DMS153 treated with DMSO at 0.1 percent for 48 hours (cell line): ENCODE data around the gene ST6GALNAC6.

Experiments used
- DNase-seq: peaks from one replicate; lab custom pipeline; 2025; ENCODE audit not compliant: unreplicated experiment; lab: John Stamatoyannopoulos, UW

Gene ST6GALNAC6

GRCh38 chr9:127934986-127935385 lies 35.6 kb upstream of the ST6GALNAC6 start:
- no peak for DNase-seq

- no peak for DNase-seq
These were observed 34.8 kb upstream of the ST6GALNAC6 start for GRCh38 chr9:127934248-127934647.

GRCh38 chr9:127931092-127931881 lies 31.9 kb upstream of the ST6GALNAC6 start:
- peak; percentile 48 for DNase-seq

DNA sequence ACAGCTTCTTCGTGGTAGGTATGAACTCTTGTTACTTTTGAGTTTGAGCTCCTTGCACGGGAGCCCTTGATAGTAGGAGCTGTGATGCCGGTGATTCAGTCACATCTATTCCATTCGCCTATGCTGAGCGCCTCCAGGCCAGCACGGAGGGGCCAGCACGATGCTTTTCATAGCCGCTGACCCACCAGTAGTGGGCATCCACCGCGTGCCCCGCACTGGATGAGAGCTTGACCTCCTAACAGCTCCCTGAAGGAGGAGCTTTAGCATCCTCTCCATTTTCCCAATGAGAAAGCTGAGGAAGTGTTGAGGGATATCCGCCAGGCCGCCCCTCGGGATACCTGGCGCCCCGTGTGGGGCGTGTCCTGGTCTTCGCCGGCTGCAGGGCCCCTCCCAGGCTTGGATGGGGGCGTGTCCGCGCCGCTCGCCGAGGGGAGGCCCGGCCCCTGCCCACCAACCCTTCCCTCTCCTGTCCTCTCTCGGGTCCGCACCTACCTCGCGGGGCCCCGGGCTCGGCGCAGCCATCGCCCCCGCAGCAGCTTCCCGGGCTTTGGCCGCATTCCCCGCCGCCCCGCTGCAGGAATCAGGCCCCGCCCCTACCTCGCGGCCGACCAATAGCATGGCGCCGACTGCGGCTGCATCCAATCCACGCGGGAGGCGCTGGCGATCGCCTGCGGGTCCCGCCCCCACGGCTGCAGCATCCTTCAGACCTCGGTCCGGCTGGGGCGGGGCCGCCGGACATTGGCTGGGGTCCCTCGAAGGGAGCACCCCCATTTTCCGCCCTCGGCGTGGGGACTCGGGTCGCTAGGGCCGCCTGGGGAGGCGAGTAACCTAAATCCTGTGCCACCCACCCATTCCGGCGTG lies 31.1 kb upstream of the ST6GALNAC6 start, which contains the start of gene PIP5KL1:
Gene PIP5KL1 (minus strand): TSS at position 547 of the 861 bp plus-strand sequence. CDS start 25 bp downstream, at position 522.
- DNase-seq, result peak; percentile 40

DNA sequence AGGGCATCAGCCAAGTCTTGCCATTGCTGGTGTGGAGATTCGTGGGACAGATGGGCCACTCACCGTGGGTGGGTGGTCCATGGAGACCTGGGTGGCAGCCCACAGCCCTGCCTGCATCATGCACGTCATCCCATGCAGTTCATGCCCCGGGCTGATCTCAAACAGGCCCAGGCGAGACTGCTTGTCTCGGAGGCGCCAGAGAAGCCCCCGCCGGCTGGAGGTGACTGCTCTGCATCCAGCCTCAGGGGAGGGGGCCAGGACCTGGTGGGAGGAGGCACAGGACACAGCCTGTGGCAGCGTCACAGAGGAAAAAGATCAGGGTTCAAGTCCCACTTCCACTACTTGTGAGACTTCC lies 30.2 kb upstream of the ST6GALNAC6 start:
- DNase-seq, result no peak

DNA sequence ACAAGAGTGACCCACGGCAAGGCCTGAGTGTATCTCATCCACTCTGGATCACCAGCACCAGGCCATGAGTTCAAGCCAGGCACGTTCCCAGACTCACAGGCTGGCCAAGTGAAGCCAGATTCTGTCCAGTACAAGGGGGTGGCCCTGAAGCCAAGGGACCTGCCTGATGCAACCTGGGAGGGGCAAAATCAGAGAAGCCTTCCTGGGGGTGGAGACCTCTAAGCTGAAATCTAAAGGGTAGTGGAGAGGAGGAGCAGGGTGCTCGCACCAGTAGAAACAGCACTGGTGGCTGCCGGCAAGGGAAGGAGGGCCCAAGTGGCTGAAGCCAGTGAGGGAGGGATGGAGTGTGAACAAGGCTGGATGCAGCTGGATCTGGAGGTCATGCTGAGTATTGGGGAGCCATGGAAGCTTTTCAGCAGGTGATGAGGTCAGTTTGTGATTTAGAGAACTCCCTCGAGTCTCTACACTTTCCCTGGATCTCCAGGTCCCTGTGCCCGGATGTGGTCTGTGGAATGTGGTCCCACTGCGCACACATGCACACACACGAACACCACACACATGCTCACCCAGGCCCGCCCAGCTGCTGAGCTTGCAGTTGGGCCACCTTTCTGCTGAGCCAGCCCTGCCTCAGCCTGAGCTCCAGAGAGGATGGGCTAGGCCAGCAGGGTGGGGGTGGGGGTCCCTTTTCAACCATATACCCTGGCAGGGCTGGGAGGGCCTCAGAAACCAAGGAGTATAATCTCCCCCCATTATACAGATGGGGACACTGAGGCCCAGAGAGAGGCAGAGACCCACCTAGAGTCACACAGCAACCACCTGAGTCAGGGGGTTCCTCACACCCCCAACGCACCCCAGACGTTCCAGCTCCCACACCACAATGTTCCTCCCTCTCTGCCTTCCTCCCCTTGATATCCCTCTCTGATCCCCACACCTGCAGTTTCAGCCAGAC lies 29.5 kb upstream of the ST6GALNAC6 start:
- no peak for DNase-seq

GRCh38 chr9:127927988-127928675 lies 28.7 kb upstream of the ST6GALNAC6 start:
- DNase-seq, result no peak

DNA sequence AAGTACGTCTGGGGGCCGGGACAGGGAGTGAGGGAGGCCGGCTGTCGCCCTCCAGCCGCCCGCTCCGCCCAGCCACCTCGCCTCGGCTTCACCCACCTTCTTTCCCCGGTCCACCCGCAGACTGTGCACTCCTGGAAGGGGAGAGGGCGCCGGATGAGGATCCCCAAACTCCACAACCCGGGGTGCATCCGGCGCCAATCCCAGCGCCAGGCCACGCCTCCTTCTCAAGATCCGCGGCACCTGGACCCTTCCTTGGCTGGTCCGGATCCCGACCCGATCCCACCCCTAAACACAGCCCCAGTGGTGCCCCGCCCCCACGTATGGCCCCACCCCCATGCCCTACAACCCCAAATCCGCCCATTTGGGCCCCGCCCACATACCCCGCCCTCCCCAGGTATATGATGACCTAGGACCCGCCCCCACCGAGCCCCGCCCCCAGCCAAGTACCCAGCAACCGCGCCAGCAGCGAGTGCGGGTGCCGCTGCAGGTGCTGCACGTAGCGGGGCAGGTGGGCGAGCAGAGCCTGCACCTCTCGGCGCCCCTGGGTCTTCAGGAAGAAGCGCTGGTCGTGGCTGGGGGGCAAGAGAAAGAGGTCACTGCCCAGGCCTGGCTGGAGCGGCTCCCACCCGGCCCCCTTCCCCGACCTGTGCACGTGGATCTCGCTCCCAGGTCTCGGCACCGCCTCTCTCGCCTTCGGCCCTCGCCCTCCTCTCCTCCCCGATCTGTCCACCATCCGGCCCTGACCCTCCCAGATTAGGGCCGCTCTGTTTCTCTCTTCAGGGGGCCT lies 28.0 kb upstream of the ST6GALNAC6 start:
- DNase-seq, result no peak

- DNase-seq, result no peak
These were observed 27.4 kb upstream of the ST6GALNAC6 start for GRCh38 chr9:127926906-127927200.

- DNase-seq, result no peak
These were observed 26.8 kb upstream of the ST6GALNAC6 start for GRCh38 chr9:127925959-127926905.

GRCh38 chr9:127924736-127925444 lies 25.5 kb upstream of the ST6GALNAC6 start:
- no peak for DNase-seq

DNA sequence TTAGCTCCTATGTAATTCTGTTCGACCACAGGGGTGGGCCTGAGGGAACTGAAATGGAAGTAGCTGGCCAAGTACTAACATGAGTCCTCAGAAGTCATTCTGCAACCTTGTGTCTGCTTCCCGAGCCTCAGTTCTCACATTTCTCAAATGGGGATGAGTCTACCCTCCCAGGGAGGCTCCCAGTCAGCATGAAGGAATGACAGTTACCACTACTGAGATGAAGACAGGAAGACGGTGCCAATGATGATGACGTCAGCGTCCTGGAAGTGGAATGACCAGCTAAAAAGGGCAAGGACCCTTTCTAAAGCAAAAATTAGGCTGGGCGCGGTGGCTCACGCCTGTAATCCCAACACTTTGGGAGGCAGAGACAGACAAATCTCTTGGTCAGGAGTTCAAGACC lies 24.4 kb upstream of the ST6GALNAC6 start:
- no peak for DNase-seq

DNA sequence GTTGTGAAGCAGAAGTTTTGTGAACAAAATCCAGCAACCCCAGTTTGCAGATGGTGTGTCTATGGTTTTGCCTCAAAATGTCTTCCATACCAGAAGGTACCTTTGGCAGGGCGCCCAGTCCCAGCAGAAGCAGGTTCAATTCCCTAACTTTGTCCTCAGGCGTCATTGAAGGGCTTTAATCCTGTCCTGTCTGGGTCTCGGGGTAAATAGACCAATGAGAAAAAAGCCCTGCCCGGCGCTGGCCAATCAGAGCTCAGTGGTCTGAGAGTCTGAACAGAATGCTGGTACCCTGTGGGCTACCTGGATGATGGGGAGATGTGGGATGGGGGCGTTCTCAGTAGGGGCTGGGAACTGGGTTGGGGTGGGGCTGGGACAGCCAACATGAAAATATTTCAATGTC lies 23.6 kb upstream of the ST6GALNAC6 start:
- no peak for DNase-seq

GRCh38 chr9:127921557-127922120 lies 22.2 kb upstream of the ST6GALNAC6 start:
- DNase-seq, result peak; percentile 53

DNA sequence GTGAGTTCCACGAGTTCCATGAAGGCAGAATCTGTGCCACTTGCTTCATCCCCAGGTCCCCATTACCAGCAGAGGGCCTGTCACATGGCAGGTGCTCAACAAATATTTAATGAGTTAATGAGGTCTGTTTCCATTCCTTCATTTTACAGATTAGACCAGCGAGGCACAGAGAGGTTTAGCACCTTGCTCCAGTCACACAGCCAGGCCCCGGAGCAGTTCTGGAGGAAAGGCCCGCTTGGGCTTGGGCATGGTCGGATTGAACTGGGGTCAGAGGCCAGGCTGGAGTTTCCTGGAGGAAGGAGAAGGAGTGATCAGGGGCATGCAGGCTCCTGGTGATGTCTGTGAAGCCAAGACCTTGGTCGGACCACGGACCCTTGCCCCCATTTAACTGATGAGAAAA lies 21.4 kb upstream of the ST6GALNAC6 start:
- DNase-seq, result no peak

DNA sequence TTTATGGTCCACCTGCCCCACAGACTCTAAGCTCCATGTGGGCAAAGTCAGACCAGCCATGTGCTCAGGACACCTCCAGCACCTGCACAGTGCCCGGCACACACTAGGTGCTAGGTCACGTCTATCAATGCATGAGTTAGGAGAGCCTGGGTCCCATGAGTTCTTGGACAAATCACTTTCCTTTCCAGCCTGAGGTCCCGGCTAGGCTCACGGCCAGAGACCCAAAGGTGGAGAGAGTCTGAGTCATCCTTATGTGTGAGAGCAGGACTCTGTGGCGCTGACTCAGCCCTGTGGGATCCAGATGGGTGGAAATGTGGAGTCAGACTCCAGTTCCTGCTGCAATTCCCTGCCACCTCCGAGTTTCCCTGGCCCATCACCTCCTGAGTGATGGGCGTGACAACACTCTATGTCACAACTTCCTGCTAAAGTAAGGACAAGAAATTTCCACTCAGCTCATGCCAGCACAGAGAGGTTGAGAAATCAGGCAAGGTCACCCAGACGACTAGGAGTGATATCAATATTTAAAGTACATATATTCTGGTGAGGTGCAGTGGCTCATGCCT lies 19.9 kb upstream of the ST6GALNAC6 start:
- DNase-seq, result no peak
